ENCODE results near the gene TBL1X. TPM values are rescaled to one million over a fixed set of nuclear protein-coding genes. Genes with fewer than 3 reads are reported as not detected.

Gene TBL1X
- total and polyA plus RNA-seq, 8 donors = 2.4 to 16.6 (median 9.3) TPM

- Histone ChIP-seq H3K4me3 (no peak overlapping the region), H3K9me3 (no peaks in the 10 kb centered on the region), H3K4me1 (no peaks in the 10 kb centered on the region), H3K27me3 (no peaks in the 10 kb centered on the region), H3K27ac (no peak overlapping the region), H3K36me3 (no peaks in the 10 kb centered on the region)
- intact Hi-C loops (cut with DNase I) = no loop called here
- ATAC-seq (no peak), DNase-seq (no peak), FAIRE-seq (no peak)
- no peak for TF ChIP-seq CTCF (IDR thresholded peaks at IDR 0.05)
- 89 to 94% methylated on average over 14 of the region's 14 CpGs for WGBS, 2 donors
These were observed 238.5 kb downstream of the TBL1X start for GRCh38 chrX:9703406-9703805.

- Histone ChIP-seq H3K4me3 (no peak overlapping the region), H3K9me3 (no peaks in the 10 kb centered on the region), H3K27me3 (no peaks in the 10 kb centered on the region), H3K27ac (no peak overlapping the region), H3K36me3 (peaks cover 0 to 5% (median 0%) of the 10 kb centered on the region in 3 donors), H3K4me1 (no peaks in the 10 kb centered on the region)
- FAIRE-seq (no peak), DNase-seq (no peak), ATAC-seq (no peak)
- WGBS, 2 donors = 74 to 90% methylated on average over 6 of the region's 6 CpGs
- intact Hi-C loops (cut with DNase I) = no loop called here
- no peak for TF ChIP-seq CTCF (IDR thresholded peaks at IDR 0.05)
These were observed 240.1 kb downstream of the TBL1X start for GRCh38 chrX:9704876-9705465.

- DNase-seq (no peak), FAIRE-seq (no peak), ATAC-seq (no peak)
- Histone ChIP-seq H3K27ac (no peak overlapping the region), H3K9me3 (no peaks in the 10 kb centered on the region), H3K4me1 (no peaks in the 10 kb centered on the region), H3K36me3 (peaks cover 0 to 6% (median 0%) of the 10 kb centered on the region in 3 donors), H3K4me3 (no peak overlapping the region), H3K27me3 (no peaks in the 10 kb centered on the region)
- intact Hi-C loops (cut with DNase I) = no loop called here
- no peak for TF ChIP-seq CTCF (IDR thresholded peaks at IDR 0.05)
- 55 to 79% methylated on average over 4 of the region's 4 CpGs for WGBS, 2 donors
These were observed 241.6 kb downstream of the TBL1X start for GRCh38 chrX:9706421-9706820.

GRCh38 chrX:9707306-9708033 lies 242.6 kb downstream of the TBL1X start:
- H3K4me3 ChIP-seq = no peak overlapping the region
- no peak overlapping the region for H3K27ac ChIP-seq
- peaks cover 0 to 6% (median 0%) of the 10 kb centered on the region in 3 donors for H3K36me3 ChIP-seq
- ATAC-seq (no peak), FAIRE-seq (no peak), DNase-seq (no peak)
- intact Hi-C loops (cut with DNase I) = no loop called here
- H3K27me3 ChIP-seq = no peaks in the 10 kb centered on the region
- no peaks in the 10 kb centered on the region for H3K4me1 ChIP-seq
- no peaks in the 10 kb centered on the region for H3K9me3 ChIP-seq
- no peak for TF ChIP-seq CTCF (IDR thresholded peaks at IDR 0.05)
- 72 to 81% methylated on average over 13 of the region's 13 CpGs for WGBS, 2 donors

GRCh38 chrX:9708086-9708485 lies 243.2 kb downstream of the TBL1X start:
- DNase-seq = no peak
- no peak overlapping the region for H3K4me3 ChIP-seq
- peaks cover 0 to 6% (median 0%) of the 10 kb centered on the region in 3 donors for H3K36me3 ChIP-seq
- no peak overlapping the region for H3K27ac ChIP-seq
- no peak for TF ChIP-seq CTCF (IDR thresholded peaks at IDR 0.05)
- no peaks in the 10 kb centered on the region for H3K4me1 ChIP-seq
- intact Hi-C loops (cut with DNase I) = no loop called here
- no peaks in the 10 kb centered on the region for H3K27me3 ChIP-seq
- WGBS, 2 donors = 86 to 90% methylated on average over 10 of the region's 10 CpGs
- H3K9me3 ChIP-seq = no peaks in the 10 kb centered on the region
- ATAC-seq = no peak
- FAIRE-seq = no peak

Measured in pancreas (tissue), 10 donors.